H1 (cell line): Measurements from ENCODE around the gene ZNRF2. TPM values are rescaled to one million over a fixed set of nuclear protein-coding genes. Genes with fewer than 3 reads are reported as not detected.

Experiments
- CTCF ChIA-PET: fragments of 300-600 bp; sonication (Branson Sonifier 250); formaldehyde crosslinking; loops from one replicate; lab custom pipeline; 2021; ENCODE audit not compliant: partially characterized antibody; lab: Charles Lee
- POLR2A ChIA-PET: fragments of 300-600 bp; sonication (Branson Sonifier 250); formaldehyde crosslinking; loops from one replicate; lab custom pipeline; 2021; ENCODE audit warnings: inconsistent platforms; ENCODE audit not compliant: partially characterized antibody; lab: Charles Lee
- DNase-seq, 2 experiments: peaks; one replicate each; pipeline versions ENCODE4 v3.0.0 to v3.0.0-alpha.2; 2010 to 2022; ENCODE audit warnings: low spot score in 2 of 2, low read depth in 1 of 2, mixed read lengths in 1 of 2
- FAIRE-seq: peaks from 2 replicates; lab custom pipeline; 2011; peaks lifted over from hg19 to GRCh38; lab: Jason Lieb, UNC
- H2AFZ ChIP-seq: 2 replicates; pipeline ENCODE4 v1.8.1; 2012; ENCODE audit warnings: low read length, inconsistent platforms
- H2AK5ac ChIP-seq: 2 replicates; pipeline ENCODE4 v1.6.1; 2013; ENCODE audit warnings: low read depth, low read length
- H2BK120ac ChIP-seq: replicated peaks from 2 replicates; pipeline ENCODE3; 2013; ENCODE audit warnings: low read depth, low read length, inconsistent platforms
- H2BK12ac ChIP-seq: 2 replicates; pipeline ENCODE4 v1.6.1; 2013; ENCODE audit warnings: low read depth, low read length
- H2BK15ac ChIP-seq: 2 replicates; pipeline ENCODE4 v1.6.1; 2013; ENCODE audit warnings: low read length
- H2BK20ac ChIP-seq: 2 replicates; pipeline ENCODE4 v1.6.1; 2013; ENCODE audit warnings: low read length
- H2BK5ac ChIP-seq: 2 replicates; pipeline ENCODE4 v1.6.1; 2013; ENCODE audit warnings: low read depth, low read length
- H3K14ac ChIP-seq: 2 replicates; pipeline ENCODE4 v1.6.1; 2013; ENCODE audit warnings: inconsistent platforms; ENCODE audit not compliant: insufficient read length
- H3K18ac ChIP-seq: 2 replicates; pipeline ENCODE4 v1.6.1; 2013; ENCODE audit warnings: low read length; ENCODE audit errors: extremely low read depth
- H3K23ac ChIP-seq: 2 replicates; pipeline ENCODE4 v1.6.1; 2013; ENCODE audit warnings: inconsistent platforms; ENCODE audit not compliant: insufficient read length
- H3K23me2 ChIP-seq: 2 replicates; pipeline ENCODE4 v1.6.1; 2013; ENCODE audit warnings: low read depth, low read length
- H3K27ac ChIP-seq: 2 replicates; pipeline ENCODE4 v1.6.1; 2011; ENCODE audit warnings: low read depth, low read length, inconsistent platforms
- H3K27me3 ChIP-seq, 4 experiments: replicated peaks in 1 of 4; 1 replicate in 1 of 4; 2 replicates in 3 of 4; pipeline versions ENCODE4 v1.6.1 to v1.8.1; 2011 to 2013; ENCODE audit warnings: low read length in 3 of 4, mild to moderate bottlenecking in 3 of 4, inconsistent platforms in 2 of 4, mixed read lengths in 2 of 4, moderate library complexity in 1 of 4; ENCODE audit not compliant: control insufficient read depth in 3 of 4, insufficient read depth in 3 of 4; ENCODE audit errors: extremely low read depth in 1 of 4
- H3K36me3 ChIP-seq, 4 experiments: 2 replicates each; pipeline versions ENCODE4 v1.6.1 to v1.8.1; 2011 to 2013; ENCODE audit warnings: mild to moderate bottlenecking in 4 of 4, low read length in 3 of 4, moderate library complexity in 2 of 4, control low read depth in 1 of 4, inconsistent platforms in 1 of 4; ENCODE audit not compliant: insufficient read depth in 4 of 4, control insufficient read depth in 2 of 4
- H3K4ac ChIP-seq: replicated peaks from 2 replicates; pipeline ENCODE3; 2013; ENCODE audit warnings: low read length, low read depth, mixed read lengths, inconsistent platforms; ENCODE audit not compliant: insufficient read length
- H3K4me1 ChIP-seq, 4 experiments: replicated peaks in 1 of 4; 1 replicate in 1 of 4; 2 replicates in 3 of 4; pipeline versions ENCODE4 v1.6.1 to v1.8.1; 2011 to 2013; ENCODE audit warnings: low read length in 3 of 4, inconsistent platforms in 2 of 4, mixed read lengths in 1 of 4; ENCODE audit not compliant: insufficient read depth in 4 of 4, control insufficient read depth in 3 of 4
- H3K4me2 ChIP-seq, 2 experiments: 2 replicates each; pipeline versions ENCODE4 v1.6.1 to v1.8.1; 2011 to 2013; ENCODE audit warnings: low read depth in 2 of 2, low read length in 2 of 2, control low read depth in 1 of 2, inconsistent platforms in 1 of 2, mild to moderate bottlenecking in 1 of 2; ENCODE audit not compliant: insufficient read depth in 1 of 2
- H3K4me3 ChIP-seq, 4 experiments: fragments of 200-600, 300-600 bp in 1 of 4; sonication (generic), shearing (Covaris generic), sonication (Bioruptor Twin) in 1 of 4; 2 replicates each; pipeline versions ENCODE4 v1.5.1 to v1.8.1; 2011 to 2016; ENCODE audit warnings: low read length in 4 of 4, low read depth in 3 of 4, control low read depth in 2 of 4, inconsistent platforms in 2 of 4, mild to moderate bottlenecking in 2 of 4, mixed read lengths in 1 of 4, moderate library complexity in 1 of 4; ENCODE audit not compliant: insufficient read depth in 2 of 4; ENCODE audit errors: extremely low read depth in 1 of 4
- H3K56ac ChIP-seq: replicated peaks from 2 replicates; pipeline ENCODE3; 2013; ENCODE audit warnings: low read depth, mild to moderate bottlenecking, mixed read lengths, low read length, inconsistent platforms; ENCODE audit not compliant: insufficient read length
- H3K79me1 ChIP-seq: 2 replicates; pipeline ENCODE4 v1.6.1; 2013; ENCODE audit warnings: low read depth, low read length, control low read depth
- H3K79me2 ChIP-seq, 2 experiments: 2 replicates each; pipeline versions ENCODE4 v1.6.1 to v1.8.1; 2012 to 2013; ENCODE audit warnings: low read length in 2 of 2, mild to moderate bottlenecking in 2 of 2, inconsistent platforms in 1 of 2; ENCODE audit not compliant: insufficient read depth in 2 of 2, control insufficient read depth in 1 of 2
- H3K9ac ChIP-seq, 4 experiments: replicated peaks in 1 of 4; 1 replicate in 1 of 4; 2 replicates in 3 of 4; pipeline versions ENCODE4 v1.6.1 to v1.8.1; 2011 to 2013; ENCODE audit warnings: low read depth in 3 of 4, low read length in 3 of 4, control low read depth in 2 of 4, mild to moderate bottlenecking in 2 of 4, moderate library complexity in 2 of 4, inconsistent platforms in 1 of 4; ENCODE audit errors: extremely low read depth in 1 of 4
- H3K9me3 ChIP-seq, 2 experiments: 2 replicates each; pipeline versions ENCODE4 v1.6.1 to v1.8.1; 2012 to 2013; ENCODE audit warnings: mild to moderate bottlenecking in 2 of 2, moderate library complexity in 2 of 2, control low read depth in 1 of 2, inconsistent platforms in 1 of 2, low read depth in 1 of 2, low read length in 1 of 2, mixed read lengths in 1 of 2; ENCODE audit not compliant: insufficient read depth in 2 of 2
- H4K20me1 ChIP-seq, 2 experiments: replicated peaks in 1 of 2; 2 replicates each; pipeline versions ENCODE3 to v1.8.1; 2011 to 2013; ENCODE audit warnings: inconsistent platforms in 2 of 2, low read length in 2 of 2, mild to moderate bottlenecking in 1 of 2; ENCODE audit not compliant: insufficient read depth in 2 of 2, control insufficient read depth in 1 of 2
- H4K5ac ChIP-seq: 2 replicates; pipeline ENCODE4 v1.6.1; 2013; ENCODE audit warnings: low read length, low read depth, mixed read lengths, inconsistent platforms; ENCODE audit not compliant: insufficient read length
- H4K8ac ChIP-seq: 2 replicates; pipeline ENCODE4 v1.8.0; 2013; ENCODE audit warnings: mild to moderate bottlenecking, moderate library complexity, low read length, inconsistent platforms; ENCODE audit not compliant: insufficient read depth; ENCODE audit errors: extremely low read depth
- H4K91ac ChIP-seq: replicated peaks from 2 replicates; pipeline ENCODE3; 2013; ENCODE audit warnings: low read length, mixed read lengths, inconsistent platforms; ENCODE audit not compliant: insufficient read length
- CHD2 ChIP-seq: IDR thresholded peaks from 2 replicates; pipeline ENCODE4 v1.6.1; 2012; ENCODE audit warnings: low read length, improper control_type of control experiment
- CREB1 ChIP-seq: IDR thresholded peaks from 2 replicates; pipeline ENCODE4 v1.6.1; 2012; ENCODE audit warnings: inconsistent platforms
- EP300 ChIP-seq, 2 experiments: IDR thresholded peaks; 1 replicate in 1 of 2; 2 replicates in 1 of 2; pipeline ENCODE4 v1.6.1; 2011 to 2012; ENCODE audit warnings: low read depth in 2 of 2, low read length in 2 of 2, mild to moderate bottlenecking in 2 of 2, borderline replicate concordance in 1 of 2, inconsistent platforms in 1 of 2, moderate library complexity in 1 of 2
- JUND ChIP-seq: IDR thresholded peaks from 2 replicates; pipeline ENCODE4 v1.6.1; 2011; ENCODE audit warnings: mild to moderate bottlenecking, improper control_type of control experiment, low read length
- NRF1 ChIP-seq: IDR thresholded peaks from 2 replicates; pipeline ENCODE4 v1.6.1; 2011; ENCODE audit warnings: mild to moderate bottlenecking, low read depth, low read length, improper control_type of control experiment
- RFX5 ChIP-seq: IDR thresholded peaks from 2 replicates; pipeline ENCODE4 v1.6.1; 2011; ENCODE audit warnings: low read depth, low read length, improper control_type of control experiment, borderline replicate concordance
- RNF2 ChIP-seq: fragments of 200-900, 300-1000 bp; sonication (generic); IDR thresholded peaks from 2 replicates; pipeline ENCODE4 v1.7.1; 2016; ENCODE audit warnings: borderline replicate concordance, low read depth, mild to moderate bottlenecking, antibody characterized with exemption, low read length; ENCODE audit not compliant: poor library complexity, severe bottlenecking; ENCODE audit errors: missing control alignments
- RXRA ChIP-seq: IDR thresholded peaks from 2 replicates; pipeline ENCODE4 v1.6.1; 2011; ENCODE audit warnings: low read depth, mild to moderate bottlenecking, low read length, moderate library complexity; ENCODE audit not compliant: insufficient read depth
- SAP30 ChIP-seq: fragments of 300-600 bp; sonication (generic); IDR thresholded peaks from 2 replicates; pipeline ENCODE4 v1.7.1; 2012; ENCODE audit warnings: low read length, moderate library complexity, mild to moderate bottlenecking, inconsistent platforms; ENCODE audit not compliant: insufficient read depth, insufficient replicate concordance
- SUZ12 ChIP-seq: fragments of 200-600 bp; sonication (generic); IDR thresholded peaks from 2 replicates; pipeline ENCODE4 v1.6.1; 2012; ENCODE audit warnings: mild to moderate bottlenecking, inconsistent platforms, low read length, moderate library complexity, mixed read lengths
- ZNF274 ChIP-seq: IDR thresholded peaks from 2 replicates; pipeline ENCODE4 v1.7.0; 2012; ENCODE audit warnings: low read length, borderline replicate concordance; ENCODE audit errors: extremely low read depth
- WGBS, 2 experiments: shearing (Covaris generic) in 1 of 2; methylation state at CpG; one replicate each; pipeline versions ENCODE4 v1.1.6 to v1.1.7; 2013 to 2015; ENCODE audit warnings: low lambda C conversion rate in 2 of 2, mixed read lengths in 2 of 2, inconsistent platforms in 1 of 2, low coverage in 1 of 2, missing lambda C conversion rate in 1 of 2; ENCODE audit not compliant: insufficient replicate concordance in 2 of 2, insufficient coverage in 1 of 2, insufficient read length in 1 of 2; ENCODE audit errors: extremely low coverage in 1 of 2, missing lambda C conversion rate in 1 of 2; 5-methylcytosine and 5-hydroxymethylcytosine counted together
- polyA plus RNA-seq, 7 experiments: library from polyadenylated mRNA; depleted of rRNA in 3 of 7; stranded (reverse) in 5 of 7; unstranded in 2 of 7; fragments of >200 nt in 5 of 7; fragments of 200-250 nt in 2 of 7; gene quantifications; 1 replicate in 5 of 7; 2 replicates in 1 of 7; 4 replicates in 1 of 7; pipeline versions ENCODE4 v1.2.1 to v1.2.3, GENCODE V29; 2011 to 2013; ENCODE audit warnings: missing spikeins in 2 of 7, mixed read lengths in 2 of 7
- total RNA-seq: library from RNA; stranded (reverse); fragmentation: NEBNext Ultra II Directional; extraction: Animal tissue kit (Norgen Biotek cat#: 25700); gene quantifications from 2 replicates; pipeline ENCODE4 v1.2.1, GENCODE V29; 2021

The ZNRF2 gene
- total and polyA plus RNA-seq, 2 of the 8 experiments (the other 6 are each of a cell fraction or from before 2014, with no cell fraction given), result 2.9 to 16.2 TPM

DNA sequence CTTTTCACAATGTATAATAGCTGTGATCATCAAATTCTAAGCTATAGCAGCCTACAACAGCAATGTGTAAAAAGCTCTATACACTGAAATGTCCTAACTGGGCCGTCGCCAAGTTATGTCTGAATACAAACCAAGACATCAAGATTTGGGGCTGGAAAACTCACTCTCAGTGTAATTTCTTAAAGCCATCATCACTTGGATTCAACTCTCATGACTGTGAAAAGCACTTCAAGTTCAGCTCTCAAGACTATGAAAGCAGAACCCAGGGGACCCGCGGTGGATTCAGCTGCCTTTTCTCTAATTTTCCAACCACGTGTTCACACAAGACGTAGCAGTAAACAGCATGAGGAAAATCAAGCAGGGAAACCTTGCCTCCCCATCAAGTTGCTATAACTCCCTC, 15.8 kb upstream of the ZNRF2 start:
- Histone ChIP-seq H3K27me3 (no peaks in the 10 kb centered on the region), H4K5ac (no peak overlapping the region), H3K36me3 (no peaks in the 10 kb centered on the region), H4K20me1 (no peaks in the 10 kb centered on the region), H4K8ac (no peak overlapping the region), H2BK20ac (no peak overlapping the region), H3K18ac (no peak overlapping the region), H3K4me1 (no peaks in the 10 kb centered on the region), H3K56ac (no peak overlapping the region), H3K9ac (no peak overlapping the region), H4K91ac (no peak overlapping the region), H3K23me2 (no peaks in the 10 kb centered on the region), H3K9me3 (no peaks in the 10 kb centered on the region), H3K27ac (no peak overlapping the region), H3K23ac (no peak overlapping the region), H2AK5ac (no peak overlapping the region), H3K14ac (no peak overlapping the region), H2BK5ac (no peak overlapping the region), H2BK120ac (no peak overlapping the region), H2AFZ (no peak overlapping the region), H3K79me2 (no peaks in the 10 kb centered on the region), H3K4me3 (no peak overlapping the region), H3K4ac (no peak overlapping the region), H2BK12ac (no peak overlapping the region), H2BK15ac (no peak overlapping the region), H3K4me2 (no peak overlapping the region), H3K79me1 (no peaks in the 10 kb centered on the region)
- FAIRE-seq, result no peak
- CTCF ChIA-PET, result interaction anchor here (0.9 to 1.7 kb wide), 3 partner anchors 104 to 201 kb away, joined by 3 to 5 read pairs (median 3); no protein-coding TSS in a partner anchor
- no peak for DNase-seq
- WGBS, 2 experiments, result 95% methylated on average over 6 of the region's 6 CpGs; no CpG with 5 or more reads in 1 of the 2 experiments
- POLR2A ChIA-PET, result no interaction called here
- TF ChIP-seq SUZ12 (no peak), RNF2 (no peak), RXRA (no peak), CREB1 (no peak), RFX5 (no peak), JUND (no peak), ZNF274 (no peak), SAP30 (no peak), EP300 (IDR thresholded peaks at IDR 0.05; ENCODE audit: borderline replicate concordance in 1 of 2, low read depth in 2 of 2, low read length in 2 of 2) (no peak), NRF1 (no peak), CHD2 (no peak)
